ENCODE results near the gene FPR2.
"Not testable (repeated sequence)": the region's sequence is repeated elsewhere in the genome, so short reads cannot be mapped to it uniquely, and the experiment has no call there.

The FPR2 gene

DNA sequence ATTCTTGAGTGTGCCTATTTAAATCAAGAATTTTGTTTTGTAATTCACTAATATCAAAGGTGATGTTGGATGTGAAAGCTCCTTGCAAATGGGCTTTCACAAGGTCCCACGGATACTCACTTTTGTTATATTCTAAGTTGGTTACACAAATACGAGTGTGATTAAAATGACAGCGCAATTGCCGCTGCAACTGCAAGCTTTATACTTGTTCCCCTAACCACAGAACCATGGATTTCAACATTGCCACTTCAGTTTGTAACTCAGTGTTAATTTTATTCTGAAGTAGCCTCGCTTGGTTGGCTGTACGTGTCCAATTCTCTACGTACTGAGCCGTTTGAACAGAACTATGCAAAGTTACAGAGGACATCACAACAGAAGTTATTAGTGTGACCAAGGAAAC is 44.4 kb downstream of the FPR2 start:
- not testable (repeated sequence) for DNase-seq (ENCODE audit: low read depth)

- DNase-seq (ENCODE audit: low read depth) = not testable (repeated sequence)
Observed at GRCh38 chr19:51806571-51806970, 45.6 kb downstream of the FPR2 start.

- peak; percentile 79 for DNase-seq (ENCODE audit: low read depth)
Observed at GRCh38 chr19:51807111-51807701, 46.2 kb downstream of the FPR2 start.

DNA sequence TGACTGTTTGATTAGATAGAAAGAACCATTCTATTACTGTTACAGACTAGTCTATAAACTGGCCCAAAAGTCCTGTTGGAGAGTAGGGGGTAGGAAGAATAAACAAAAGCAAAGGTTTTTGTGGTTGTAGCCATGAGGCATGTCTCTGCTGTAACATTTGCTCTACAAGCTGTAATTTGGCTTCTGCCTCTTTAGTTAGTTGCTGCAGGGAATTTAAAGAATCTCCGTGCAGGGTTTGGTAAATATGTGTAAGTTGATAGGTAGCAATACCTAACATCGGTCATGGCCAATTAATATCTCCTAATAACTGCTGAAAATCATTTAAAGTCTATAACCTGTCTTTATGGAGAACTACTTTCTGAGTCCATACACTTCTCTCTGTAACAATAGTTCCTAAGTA is 46.9 kb downstream of the FPR2 start:
- DNase-seq (ENCODE audit: low read depth) = no peak

GRCh38 chr19:51808333-51808986 is 47.5 kb downstream of the FPR2 start:
- DNase-seq (ENCODE audit: low read depth) = peak; percentile 41

GRCh38 chr19:51809787-51810186 is 48.8 kb downstream of the FPR2 start:
- DNase-seq (ENCODE audit: low read depth) = no peak

- no peak for DNase-seq (ENCODE audit: low read depth)
Observed at GRCh38 chr19:51810223-51810622, 49.2 kb downstream of the FPR2 start.

DNA sequence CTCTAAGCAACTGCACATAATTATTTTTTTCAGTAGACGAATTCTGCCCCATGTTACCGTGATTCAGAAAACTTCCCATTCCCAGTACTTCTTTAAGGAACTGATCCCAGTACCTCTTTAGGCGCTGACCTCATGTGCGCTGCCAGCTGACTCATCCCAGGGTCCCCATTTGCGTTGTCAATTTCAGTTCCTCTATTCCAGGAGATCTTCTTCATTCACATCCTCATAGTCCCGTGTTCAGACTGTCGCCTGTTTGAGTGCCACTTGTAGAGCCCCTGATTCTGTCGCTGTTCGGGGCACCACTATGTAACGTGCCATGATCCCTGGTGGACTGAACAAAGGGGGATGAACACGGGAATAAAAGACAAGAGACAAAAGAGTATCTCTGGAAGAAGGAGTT is 50.4 kb downstream of the FPR2 start:
- no peak for DNase-seq (ENCODE audit: low read depth)

GRCh38 chr19:51815043-51815442 is 54.1 kb downstream of the FPR2 start:
- DNase-seq (ENCODE audit: low read depth) = no peak

DNA sequence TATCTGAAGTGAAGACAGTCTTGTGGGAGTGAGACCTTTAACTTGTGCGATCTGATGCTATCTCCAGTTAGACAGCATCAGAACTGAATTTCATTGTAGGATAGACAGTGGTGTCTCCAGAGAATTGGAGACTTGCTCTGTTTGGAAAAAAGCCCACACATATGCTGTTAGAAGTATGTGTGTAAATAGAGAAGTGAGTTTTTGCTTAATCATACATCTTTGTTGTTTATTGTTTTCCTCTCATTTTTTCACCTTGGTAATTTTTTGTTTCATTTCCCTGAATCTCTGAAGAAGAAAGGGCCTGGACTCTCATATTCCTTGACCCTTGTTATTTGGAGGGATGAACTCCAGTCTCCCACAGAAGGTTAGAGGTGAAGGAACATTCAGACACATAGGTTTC is 55.7 kb downstream of the FPR2 start:
- no peak for DNase-seq (ENCODE audit: low read depth)

GRCh38 chr19:51820011-51820410 is 59.0 kb downstream of the FPR2 start:
- no peak for DNase-seq (ENCODE audit: low read depth)
